NCI-H128 (cell line): Measurements from ENCODE around the gene ADGRV1.
"Not testable (repeated sequence)": the region's sequence is repeated elsewhere in the genome, so short reads cannot be mapped to it uniquely, and the experiment has no call there.

Experiments used
- DNase-seq: peaks from one replicate; lab custom pipeline; 2025; ENCODE audit not compliant: unreplicated experiment; lab: John Stamatoyannopoulos, UW

The ADGRV1 gene

GRCh38 chr5:90899014-90899604 lies 340.5 kb downstream of the ADGRV1 start:
- no peak for DNase-seq

- no peak for DNase-seq
Observed at GRCh38 chr5:90901261-90901660, 342.7 kb downstream of the ADGRV1 start.

- no peak for DNase-seq
Observed at GRCh38 chr5:90902170-90902569, 343.6 kb downstream of the ADGRV1 start.

GRCh38 chr5:90902651-90903386 lies 344.2 kb downstream of the ADGRV1 start:
- no peak for DNase-seq

- no peak for DNase-seq
Observed at GRCh38 chr5:90909101-90909503, 350.5 kb downstream of the ADGRV1 start.

- DNase-seq, result no peak
Observed at GRCh38 chr5:90909940-90910339, 351.3 kb downstream of the ADGRV1 start.

- DNase-seq, result no peak
Observed at GRCh38 chr5:90911169-90911568, 352.6 kb downstream of the ADGRV1 start.

GRCh38 chr5:90912476-90912875 lies 353.9 kb downstream of the ADGRV1 start:
- DNase-seq, result no peak

GRCh38 chr5:90915393-90915792 lies 356.8 kb downstream of the ADGRV1 start:
- DNase-seq, result no peak

GRCh38 chr5:90916947-90917800 lies 358.6 kb downstream of the ADGRV1 start:
- no peak for DNase-seq

- DNase-seq, result no peak
Observed at GRCh38 chr5:90917928-90918668, 359.5 kb downstream of the ADGRV1 start.

- DNase-seq, result no peak
Observed at GRCh38 chr5:90921418-90921973, 362.9 kb downstream of the ADGRV1 start.

GRCh38 chr5:90924222-90924621 lies 365.6 kb downstream of the ADGRV1 start:
- DNase-seq, result not testable (repeated sequence)

- DNase-seq, result not testable (repeated sequence)
Observed at GRCh38 chr5:90929013-90929839, 370.6 kb downstream of the ADGRV1 start.

- no peak for DNase-seq
Observed at GRCh38 chr5:90930062-90930461, 371.5 kb downstream of the ADGRV1 start.

GRCh38 chr5:90930756-90931431 lies 372.3 kb downstream of the ADGRV1 start:
- no peak for DNase-seq

- no peak for DNase-seq
Observed at GRCh38 chr5:90932052-90932699, 373.6 kb downstream of the ADGRV1 start.

GRCh38 chr5:90933298-90933697 lies 374.7 kb downstream of the ADGRV1 start:
- DNase-seq, result no peak
